Measurements from ENCODE around the gene GTF2A1.

The GTF2A1 gene

GRCh38 chr14:81193924-81194633 lies 26.7 kb downstream of the GTF2A1 start:
- no peak for DNase-seq
- intact Hi-C loops (cut with DNase I), result no loop called here

- intact Hi-C loops (cut with DNase I), result no loop called here
- no peak for DNase-seq
Measured at GRCh38 chr14:81192594-81192993, 28.2 kb downstream of the GTF2A1 start.

DNA sequence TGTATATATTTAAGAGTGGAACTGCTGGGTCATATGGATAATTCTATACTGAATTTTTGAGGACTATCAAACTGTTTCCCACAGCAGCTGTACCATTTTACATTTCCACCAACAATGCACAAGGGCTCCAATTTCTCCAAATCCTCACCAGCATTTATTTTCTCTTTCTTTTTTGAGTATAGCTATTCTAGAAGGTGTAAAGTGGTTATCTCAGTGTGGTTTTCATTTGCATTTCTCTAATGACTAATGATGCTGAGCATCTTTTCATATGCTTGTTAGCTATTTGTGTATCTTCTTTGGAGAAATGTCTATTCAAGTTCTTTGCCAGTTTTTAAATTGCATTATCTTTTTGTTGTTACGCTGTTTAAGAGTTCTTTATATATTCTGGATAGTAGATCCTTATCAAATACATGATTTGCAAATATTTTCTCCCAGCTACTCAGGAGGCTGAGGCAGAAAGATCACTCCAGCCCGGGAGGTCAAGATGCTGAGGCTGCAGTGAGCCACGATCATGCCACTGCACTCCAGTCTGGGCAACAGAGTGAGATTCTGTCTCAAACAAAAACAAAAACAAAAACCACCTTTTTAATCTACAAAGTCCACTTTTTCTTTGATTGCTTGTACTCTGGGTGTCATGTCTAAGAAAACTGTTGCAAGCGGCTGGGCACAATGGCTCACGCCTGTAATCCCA lies 32.8 kb downstream of the GTF2A1 start:
- intact Hi-C loops (cut with DNase I), result no loop called here

GRCh38 chr14:81179631-81180030 lies 41.1 kb downstream of the GTF2A1 start:
- intact Hi-C loops (cut with DNase I), result loop anchor here (5.0 kb wide), 1 partner anchor 38 kb away; no protein-coding TSS in a partner anchor
- no peak for DNase-seq

More for the DNA sequence above, 32.8 kb downstream of the GTF2A1 start:
- no peak for DNase-seq

DNA sequence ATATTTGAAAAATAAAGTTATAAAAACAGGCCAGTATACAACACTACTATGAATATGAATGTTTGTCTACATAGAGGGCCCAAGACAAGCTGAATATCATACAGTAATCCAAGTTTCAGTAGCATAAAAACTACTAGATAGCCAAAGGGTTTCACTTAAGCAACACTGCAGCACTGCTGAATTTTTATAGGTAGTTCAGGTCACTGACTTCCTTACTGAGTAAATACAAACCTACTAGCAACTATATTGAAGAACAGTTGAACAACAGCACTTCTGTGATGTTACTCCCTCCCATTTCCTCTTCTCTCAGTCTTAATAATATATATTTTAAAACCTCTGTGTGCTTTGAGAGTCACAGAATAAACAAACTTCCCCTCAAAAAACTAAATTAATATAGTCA lies 42.7 kb downstream of the GTF2A1 start:
- intact Hi-C loops (cut with DNase I), result loop anchor here (5.0 kb wide), 1 partner anchor 39 kb away; no protein-coding TSS in a partner anchor
- no peak for DNase-seq

DNA sequence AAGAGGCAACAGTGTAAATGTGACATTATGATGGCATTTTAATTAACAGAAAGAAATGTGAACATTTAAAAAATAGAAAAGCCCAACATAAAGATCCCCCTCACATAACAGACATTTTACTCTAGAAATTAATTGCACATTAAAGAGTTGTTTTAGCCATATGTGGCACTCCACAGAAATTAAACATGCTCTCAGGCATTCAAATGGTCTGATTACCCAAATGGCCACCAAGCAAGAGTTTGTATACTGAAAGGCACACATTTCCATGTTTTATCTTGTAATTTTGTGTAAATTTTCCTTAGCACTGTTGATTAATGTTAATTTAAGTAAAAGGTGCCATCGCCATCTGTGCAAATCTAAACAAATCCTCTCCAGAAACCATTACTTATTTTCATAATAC lies 43.5 kb downstream of the GTF2A1 start:
- intact Hi-C loops (cut with DNase I), result loop anchor here (5.0 kb wide), 1 partner anchor 40 kb away; no protein-coding TSS in a partner anchor
- no peak for DNase-seq

GRCh38 chr14:81176241-81176640 lies 44.5 kb downstream of the GTF2A1 start:
- intact Hi-C loops (cut with DNase I), result loop anchor here (5.0 kb wide), 1 partner anchor 41 kb away; no protein-coding TSS in a partner anchor
- peak in 25 of 42 donors; percentile 13 to 70 (median 29) for DNase-seq

GRCh38 chr14:81172881-81173280 lies 47.9 kb downstream of the GTF2A1 start:
- no peak for DNase-seq
- intact Hi-C loops (cut with DNase I), result loop anchor here (5.0 kb wide), 2 partner anchors 34 to 176 kb away; no protein-coding TSS in a partner anchor

DNA sequence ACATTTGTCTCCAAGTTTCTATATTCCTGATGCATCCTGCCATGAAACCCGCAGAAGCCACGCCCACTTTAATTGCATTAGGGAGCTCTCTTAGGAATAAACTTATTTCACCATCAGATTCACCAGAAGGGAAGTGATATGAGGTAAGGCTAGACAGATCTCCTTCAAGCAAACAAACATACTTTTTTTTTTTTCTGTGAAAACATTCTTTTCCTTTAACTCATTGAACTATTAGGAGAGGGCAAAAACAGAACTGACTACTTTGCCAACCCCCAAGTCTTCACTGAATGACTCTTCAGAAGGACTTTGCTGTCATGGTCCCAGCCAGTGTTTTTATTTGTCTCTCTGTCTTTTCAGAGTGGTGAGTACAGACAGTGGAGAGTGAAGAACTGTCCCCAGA lies 48.4 kb downstream of the GTF2A1 start:
- intact Hi-C loops (cut with DNase I), result loop anchor here (5.0 kb wide), 2 partner anchors 35 to 175 kb away; no protein-coding TSS in a partner anchor

DNA sequence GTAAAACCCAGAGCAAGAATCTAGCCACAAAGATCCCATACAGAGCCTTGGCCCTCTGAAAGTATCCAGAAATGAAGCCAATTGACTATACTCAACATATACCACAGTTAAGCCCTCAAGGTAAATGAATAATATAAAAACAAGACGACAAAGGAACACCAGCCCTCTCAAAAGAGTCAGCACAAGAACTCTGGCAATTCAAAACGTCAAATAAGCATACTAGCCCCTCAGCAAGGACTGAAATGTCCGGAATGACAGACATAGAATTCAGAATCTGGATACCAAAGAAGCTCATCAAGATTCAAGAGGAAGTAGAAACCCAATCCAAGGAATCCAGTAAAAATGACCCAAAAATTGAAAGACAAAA lies 49.9 kb downstream of the GTF2A1 start:
- intact Hi-C loops (cut with DNase I), result loop anchor here (2.0 to 5.0 kb wide), 3 partner anchors 36 to 216 kb away; partner anchors contain the start of gene TSHR
- DNase-seq, result no peak

More for the DNA sequence above, 48.4 kb downstream of the GTF2A1 start:
- DNase-seq, result no peak

DNA sequence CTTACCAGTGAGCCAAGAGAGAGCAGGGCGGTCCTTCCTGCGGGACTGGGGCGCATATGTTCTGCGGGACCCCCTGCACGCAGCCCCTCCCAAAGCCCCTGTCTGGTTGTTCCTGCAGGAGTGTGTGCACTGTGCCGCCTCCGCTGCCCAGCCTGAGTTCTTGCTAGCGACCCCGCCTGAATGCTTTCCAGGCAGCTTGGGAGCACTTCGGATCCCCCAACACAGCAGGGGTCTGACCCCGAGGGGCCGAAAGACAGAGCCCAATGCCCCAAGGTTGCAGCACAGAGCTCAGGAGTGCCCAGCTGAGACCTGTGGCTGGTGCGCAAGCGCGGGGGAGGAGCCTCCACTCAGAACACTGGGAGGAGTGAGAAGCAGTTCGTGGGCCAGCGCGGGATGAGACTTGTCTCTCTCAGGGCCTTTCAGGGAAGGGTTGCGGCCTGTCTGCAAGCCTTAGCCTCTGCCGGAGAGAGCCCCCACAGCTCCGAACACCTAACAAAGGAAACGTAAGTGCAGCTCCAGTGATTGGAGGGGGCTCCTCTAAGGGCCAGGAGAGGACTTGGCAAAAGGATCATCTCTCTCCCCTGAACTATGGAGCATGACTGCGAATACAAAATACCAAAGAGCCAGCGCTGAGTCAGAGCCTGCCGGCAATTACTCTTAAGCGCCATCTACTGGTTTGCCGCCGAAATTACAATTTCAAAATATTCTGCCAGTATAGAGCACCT lies 50.5 kb downstream of the GTF2A1 start:
- peak; percentile 92 to 99 (median 97) for DNase-seq
- intact Hi-C loops (cut with DNase I), result loop anchor here (2.0 to 5.0 kb wide), 3 partner anchors 37 to 215 kb away; partner anchors contain the start of gene TSHR

DNA sequence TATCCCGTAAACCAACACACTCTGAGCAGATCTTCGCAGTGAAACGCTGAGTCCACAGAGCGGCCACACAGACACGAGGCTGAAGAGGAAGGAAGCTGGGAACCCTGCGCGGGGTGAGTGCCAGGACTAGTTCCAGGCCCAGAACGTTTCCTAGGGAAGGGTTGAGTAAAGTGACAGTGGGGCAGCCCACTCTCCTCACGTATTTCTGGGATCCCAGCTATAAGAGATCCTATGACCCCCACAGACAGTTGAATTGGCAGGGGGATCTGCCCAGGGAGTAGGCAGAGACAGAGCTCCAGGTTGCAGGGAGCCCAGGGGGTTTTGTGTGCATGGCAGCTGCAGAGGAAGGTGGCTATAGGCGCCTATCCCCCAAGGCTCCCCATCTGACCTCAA lies 51.1 kb downstream of the GTF2A1 start:
- intact Hi-C loops (cut with DNase I), result loop anchor here (2.0 to 5.0 kb wide), 3 partner anchors 38 to 215 kb away; partner anchors contain the start of gene TSHR
- DNase-seq, result peak; percentile 50 to 84 (median 71)

- DNase-seq, result no peak
- intact Hi-C loops (cut with DNase I), result no loop called here
Measured at GRCh38 chr14:81169267-81169666, 51.5 kb downstream of the GTF2A1 start.

- intact Hi-C loops (cut with DNase I), result no loop called here
Measured at GRCh38 chr14:81166121-81166520, 54.6 kb downstream of the GTF2A1 start.

DNA sequence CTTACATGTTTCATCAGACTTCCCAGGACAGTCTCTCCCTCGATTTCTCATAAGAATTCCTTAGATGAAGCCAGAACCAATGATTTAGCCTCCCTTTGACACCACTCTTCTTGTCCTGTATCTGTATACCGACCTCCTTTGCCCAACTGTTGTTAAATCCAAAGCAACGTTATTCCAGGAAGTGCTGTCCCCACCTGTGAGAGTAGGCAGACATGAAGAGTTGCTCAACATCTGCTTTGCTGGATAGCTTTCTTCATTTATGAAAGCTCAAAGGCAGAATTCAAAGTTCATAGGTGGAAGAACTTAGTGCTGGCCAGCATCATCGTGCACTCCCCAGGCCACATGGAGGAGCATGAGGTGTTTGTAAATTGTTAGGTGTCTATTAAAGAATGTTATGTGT lies 55.6 kb downstream of the GTF2A1 start:
- no peak for DNase-seq

More at GRCh38 chr14:81166121-81166520, 54.6 kb downstream of the GTF2A1 start:
- DNase-seq, result peak in 2 of 42 donors; percentile 8 to 27

DNA sequence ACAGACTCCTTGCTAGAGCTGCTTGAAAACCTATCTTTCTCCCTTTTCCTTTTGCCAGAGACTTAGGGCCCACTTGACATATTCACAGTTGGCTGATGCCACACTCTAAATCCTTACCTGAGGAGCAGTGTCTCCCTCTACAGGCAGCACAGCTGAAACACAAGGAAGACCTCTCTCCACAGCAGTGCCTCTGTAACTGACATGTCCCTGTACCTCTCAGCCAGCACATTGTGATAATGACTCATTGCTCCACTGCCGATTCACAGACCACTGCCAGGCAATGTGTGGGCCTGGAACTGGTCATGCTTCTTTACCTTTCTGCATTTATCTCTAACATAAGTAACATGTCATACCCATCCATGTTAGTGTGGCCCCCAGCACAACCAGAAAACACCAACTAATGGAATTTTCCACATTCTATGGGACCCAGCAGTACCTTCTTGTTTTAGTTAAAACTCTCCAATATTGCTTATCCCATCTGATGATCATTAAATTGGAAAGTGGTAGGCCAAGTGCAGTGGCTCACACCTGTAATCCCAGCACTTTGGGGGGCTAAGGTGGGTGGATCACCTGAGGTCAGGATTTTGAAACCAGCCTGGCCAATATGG lies 56.5 kb downstream of the GTF2A1 start:
- intact Hi-C loops (cut with DNase I), result loop anchor here (5.0 kb wide), 1 partner anchor 162 kb away; no protein-coding TSS in a partner anchor
- peak in 39 of 42 donors; percentile 20 to 80 (median 52) for DNase-seq

More for the DNA sequence above, 55.6 kb downstream of the GTF2A1 start:
- intact Hi-C loops (cut with DNase I), result no loop called here

GRCh38 chr14:81162941-81163340 lies 57.8 kb downstream of the GTF2A1 start:
- no peak for DNase-seq
- intact Hi-C loops (cut with DNase I), result loop anchor here (5.0 kb wide), 1 partner anchor 161 kb away; no protein-coding TSS in a partner anchor

- DNase-seq, result no peak
- intact Hi-C loops (cut with DNase I), result loop anchor here (5.0 kb wide), 1 partner anchor 159 kb away; no protein-coding TSS in a partner anchor
Measured at GRCh38 chr14:81161749-81162148, 59.0 kb downstream of the GTF2A1 start.

Measured in head of caudate nucleus (tissue), 42 donors.